Progenitor cell of endocrine pancreas (in vitro differentiated cells): ENCODE measurements around the gene KCNK2. TPM values are rescaled to one million over a fixed set of nuclear protein-coding genes. Genes with fewer than 3 reads are reported as not detected.

Source experiments
- DNase-seq: peaks from one replicate; pipeline ENCODE4 v3.0.0; 2021; ENCODE audit warnings: low spot score; ENCODE audit not compliant: unreplicated experiment
- H3K27ac Mint-ChIP-seq: 2 replicates; pipeline ENCODE4 v1.8.0; 2021; ENCODE audit warnings: mild to moderate bottlenecking, moderate library complexity, mixed read lengths
- H3K27me3 Mint-ChIP-seq: 2 replicates; pipeline ENCODE4 v1.8.0; 2021; ENCODE audit warnings: mixed read lengths
- H3K36me3 Mint-ChIP-seq: 2 replicates; pipeline ENCODE4 v1.8.0; 2022; ENCODE audit warnings: mixed read lengths; ENCODE audit not compliant: insufficient read depth
- H3K4me1 Mint-ChIP-seq: 2 replicates; pipeline ENCODE4 v1.8.0; 2021; ENCODE audit warnings: low read depth, mixed read lengths
- H3K4me3 Mint-ChIP-seq: 2 replicates; pipeline ENCODE4 v1.8.0; 2021; ENCODE audit warnings: low read depth, mild to moderate bottlenecking, moderate library complexity, mixed read lengths
- H3K9me3 Mint-ChIP-seq: 2 replicates; pipeline ENCODE4 v1.8.0; 2021; ENCODE audit warnings: low read depth, mixed read lengths
- CTCF ChIP-seq: fragments of 200-600 bp; sonication (generic); IDR thresholded peaks from one replicate; pipeline ENCODE4 v1.5.0; 2021; ENCODE audit warnings: antibody characterized with exemption, mild to moderate bottlenecking; ENCODE audit not compliant: unreplicated experiment
- total RNA-seq: library from RNA; stranded (reverse); gene quantifications from 2 replicates; pipeline ENCODE4 v1.2.1, GENCODE V29; 2021

KCNK2 gene
- total RNA-seq, 1 donor from 2014 or later = 0.60 TPM

GRCh38 chr1:215215846-215216245 lies 133.3 kb downstream of the KCNK2 start:
- DNase-seq = no peak
- Mint-ChIP-seq H3K4me3 (no peak overlapping the region), H3K9me3 (no peaks in the 10 kb centered on the region), H3K27me3 (no peaks in the 10 kb centered on the region), H3K4me1 (no peaks in the 10 kb centered on the region), H3K27ac (no peak overlapping the region), H3K36me3 (no peaks in the 10 kb centered on the region)
- no peak for TF ChIP-seq CTCF

GRCh38 chr1:215219372-215219771 lies 136.8 kb downstream of the KCNK2 start:
- no peaks in the 10 kb centered on the region for H3K9me3 Mint-ChIP-seq
- no peak overlapping the region for H3K4me3 Mint-ChIP-seq
- no peak for TF ChIP-seq CTCF
- no peaks in the 10 kb centered on the region for H3K27me3 Mint-ChIP-seq
- DNase-seq = no peak
- no peaks in the 10 kb centered on the region for H3K36me3 Mint-ChIP-seq
- H3K4me1 Mint-ChIP-seq = no peaks in the 10 kb centered on the region
- H3K27ac Mint-ChIP-seq = no peak overlapping the region

GRCh38 chr1:215220346-215220745 lies 137.8 kb downstream of the KCNK2 start:
- Mint-ChIP-seq H3K27me3 (no peaks in the 10 kb centered on the region), H3K27ac (no peak overlapping the region), H3K4me3 (no peak overlapping the region), H3K4me1 (no peaks in the 10 kb centered on the region), H3K36me3 (no peaks in the 10 kb centered on the region), H3K9me3 (no peaks in the 10 kb centered on the region)
- DNase-seq = no peak
- no peak for TF ChIP-seq CTCF

- no peak overlapping the region for H3K4me3 Mint-ChIP-seq
- H3K27ac Mint-ChIP-seq = no peak overlapping the region
- TF ChIP-seq CTCF = no peak
- H3K4me1 Mint-ChIP-seq = no peaks in the 10 kb centered on the region
- no peaks in the 10 kb centered on the region for H3K36me3 Mint-ChIP-seq
- DNase-seq = no peak
- H3K9me3 Mint-ChIP-seq = no peaks in the 10 kb centered on the region
- no peaks in the 10 kb centered on the region for H3K27me3 Mint-ChIP-seq
These were observed 144.2 kb downstream of the KCNK2 start for GRCh38 chr1:215226757-215227156.

- H3K36me3 Mint-ChIP-seq = no peaks in the 10 kb centered on the region
- no peak for TF ChIP-seq CTCF
- H3K27me3 Mint-ChIP-seq = no peaks in the 10 kb centered on the region
- no peaks in the 10 kb centered on the region for H3K9me3 Mint-ChIP-seq
- no peak for DNase-seq
- H3K4me1 Mint-ChIP-seq = no peaks in the 10 kb centered on the region
- H3K4me3 Mint-ChIP-seq = no peak overlapping the region
- H3K27ac Mint-ChIP-seq = no peak overlapping the region
These were observed 145.7 kb downstream of the KCNK2 start for GRCh38 chr1:215228193-215228592.

- DNase-seq = no peak
- Mint-ChIP-seq H3K36me3 (no peaks in the 10 kb centered on the region), H3K9me3 (no peaks in the 10 kb centered on the region), H3K4me1 (peaks cover 3% of the 10 kb centered on the region), H3K27me3 (no peaks in the 10 kb centered on the region), H3K27ac (no peak overlapping the region), H3K4me3 (no peak overlapping the region)
- no peak for TF ChIP-seq CTCF
These were observed 158.9 kb downstream of the KCNK2 start for GRCh38 chr1:215241451-215241850.
